ENCODE data around the gene UPF1.

UPF1 gene

DNA sequence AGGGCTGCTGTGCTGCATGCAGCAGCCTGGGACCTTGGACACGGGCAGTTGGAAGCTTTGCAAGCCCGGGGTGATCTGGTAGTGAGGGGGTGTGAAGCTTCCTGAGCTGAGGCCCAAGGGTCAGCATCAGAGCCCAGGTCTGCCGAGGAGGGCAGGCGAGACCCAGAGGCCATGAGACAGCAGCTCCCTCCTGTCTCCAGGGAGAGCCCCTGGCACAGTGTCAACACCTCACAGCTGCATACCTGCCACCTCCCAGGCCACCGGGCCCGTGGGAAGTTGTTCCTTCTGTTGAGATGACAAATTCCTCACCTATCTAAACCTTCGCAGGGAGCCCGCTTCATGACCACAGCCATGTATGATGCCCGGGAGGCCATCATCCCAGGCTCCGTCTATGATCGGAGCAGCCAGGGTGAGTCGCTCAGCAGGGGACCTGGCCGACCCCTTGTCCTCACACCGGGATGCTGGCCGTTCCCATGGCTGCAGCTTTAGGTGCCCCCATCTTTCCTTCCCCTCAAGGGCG lies 32.1 kb downstream of the UPF1 start:
- Histone ChIP-seq H3K9me3 (ENCODE audit: control insufficient read depth in 1 of 2, low read length in 2 of 2) (no peaks in the 10 kb centered on the region), H3K4me3 (ENCODE audit: low read depth in 1 of 2, low read length in 2 of 2) (no peak overlapping the region), H3K4me1 (ENCODE audit: control insufficient read depth in 1 of 2, insufficient read depth in 2 of 2, low read length in 2 of 2) (peaks cover 0 to 6% of the 10 kb centered on the region in 2 donors), H3K27me3 (ENCODE audit: control insufficient read depth in 1 of 2, insufficient read depth in 2 of 2, low read length in 2 of 2) (no peaks in the 10 kb centered on the region), H3K27ac (ENCODE audit: low read depth, low read length) (no peak overlapping the region), H3K36me3 (ENCODE audit: control insufficient read depth in 1 of 2, insufficient read depth in 2 of 2, low read length in 2 of 2) (peaks cover 55 to 85% of the 10 kb centered on the region in 2 donors), H3K9ac (ENCODE audit: low read depth in 1 of 2, low read length in 2 of 2) (no peak overlapping the region)

DNA sequence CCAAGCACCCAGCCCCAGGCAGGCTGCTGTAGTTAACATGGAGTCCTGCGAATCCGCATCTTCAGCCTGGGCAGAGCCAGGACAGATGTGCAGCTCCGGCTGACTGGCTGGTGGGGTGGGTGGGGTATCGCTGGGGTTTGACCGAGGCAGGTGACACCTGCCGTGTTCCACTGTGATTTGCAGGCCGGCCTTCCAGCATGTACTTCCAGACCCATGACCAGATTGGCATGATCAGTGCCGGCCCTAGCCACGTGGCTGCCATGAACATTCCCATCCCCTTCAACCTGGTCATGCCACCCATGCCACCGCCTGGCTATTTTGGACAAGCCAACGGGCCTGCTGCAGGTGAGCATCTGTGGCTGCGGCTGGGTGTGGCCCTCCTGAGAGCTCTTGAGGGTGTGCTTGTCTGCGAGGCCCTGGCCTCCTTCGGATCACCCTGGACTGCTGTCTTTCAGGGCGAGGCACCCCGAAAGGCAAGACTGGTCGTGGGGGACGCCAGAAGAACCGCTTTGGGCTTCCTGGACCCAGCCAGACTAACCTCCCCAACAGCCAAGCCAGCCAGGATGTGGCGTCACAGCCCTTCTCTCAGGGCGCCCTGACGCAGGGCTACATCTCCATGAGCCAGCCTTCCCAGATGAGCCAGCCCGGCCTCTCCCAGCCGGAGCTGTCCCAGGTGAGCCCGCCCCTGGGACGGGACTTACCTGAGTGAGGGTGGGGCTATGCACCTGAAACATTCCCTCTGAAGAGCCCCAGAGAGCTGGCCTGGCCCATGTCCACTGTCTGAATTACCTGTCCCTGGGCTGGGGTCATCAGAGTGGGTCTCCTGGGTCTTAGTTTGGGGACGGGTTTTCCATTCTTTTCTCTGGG lies 33.6 kb downstream of the UPF1 start:
- Histone ChIP-seq H3K27me3 (ENCODE audit: control insufficient read depth in 1 of 2, insufficient read depth in 2 of 2, low read length in 2 of 2) (peaks cover 0 to 5% of the 10 kb centered on the region in 2 donors), H3K9me3 (ENCODE audit: control insufficient read depth in 1 of 2, low read length in 2 of 2) (no peaks in the 10 kb centered on the region), H3K4me3 (ENCODE audit: low read depth in 1 of 2, low read length in 2 of 2) (no peak overlapping the region), H3K9ac (ENCODE audit: low read depth in 1 of 2, low read length in 2 of 2) (no peak overlapping the region), H3K4me1 (ENCODE audit: control insufficient read depth in 1 of 2, insufficient read depth in 2 of 2, low read length in 2 of 2) (peaks cover 0 to 6% of the 10 kb centered on the region in 2 donors), H3K36me3 (ENCODE audit: control insufficient read depth in 1 of 2, insufficient read depth in 2 of 2, low read length in 2 of 2) (peaks cover 42 to 71% of the 10 kb centered on the region in 2 donors), H3K27ac (ENCODE audit: low read depth, low read length) (no peak overlapping the region)

GRCh38 chr19:18865973-18866799 lies 34.4 kb downstream of the UPF1 start:
- Histone ChIP-seq H3K9me3 (ENCODE audit: control insufficient read depth in 1 of 2, low read length in 2 of 2) (no peaks in the 10 kb centered on the region), H3K36me3 (ENCODE audit: control insufficient read depth in 1 of 2, insufficient read depth in 2 of 2, low read length in 2 of 2) (peaks cover 33 to 62% of the 10 kb centered on the region in 2 donors), H3K27me3 (ENCODE audit: control insufficient read depth in 1 of 2, insufficient read depth in 2 of 2, low read length in 2 of 2) (peaks cover 0 to 8% of the 10 kb centered on the region in 2 donors), H3K27ac (ENCODE audit: low read depth, low read length) (no peak overlapping the region), H3K4me1 (ENCODE audit: control insufficient read depth in 1 of 2, insufficient read depth in 2 of 2, low read length in 2 of 2) (peaks cover 0 to 5% of the 10 kb centered on the region in 2 donors), H3K4me3 (ENCODE audit: low read depth in 1 of 2, low read length in 2 of 2) (no peak overlapping the region), H3K9ac (ENCODE audit: low read depth in 1 of 2, low read length in 2 of 2) (no peak overlapping the region)

- Histone ChIP-seq H3K9me3 (ENCODE audit: control insufficient read depth in 1 of 2, low read length in 2 of 2) (no peaks in the 10 kb centered on the region), H3K27me3 (ENCODE audit: control insufficient read depth in 1 of 2, insufficient read depth in 2 of 2, low read length in 2 of 2) (peaks cover 0 to 8% of the 10 kb centered on the region in 2 donors), H3K9ac (ENCODE audit: low read depth in 1 of 2, low read length in 2 of 2) (no peak overlapping the region), H3K4me1 (ENCODE audit: control insufficient read depth in 1 of 2, insufficient read depth in 2 of 2, low read length in 2 of 2) (no peaks in the 10 kb centered on the region), H3K27ac (ENCODE audit: low read depth, low read length) (no peak overlapping the region), H3K4me3 (ENCODE audit: low read depth in 1 of 2, low read length in 2 of 2) (no peak overlapping the region), H3K36me3 (ENCODE audit: control insufficient read depth in 1 of 2, insufficient read depth in 2 of 2, low read length in 2 of 2) (peaks cover 28 to 57% of the 10 kb centered on the region in 2 donors)
Observed at GRCh38 chr19:18866800-18867123, 35.0 kb downstream of the UPF1 start.

DNA sequence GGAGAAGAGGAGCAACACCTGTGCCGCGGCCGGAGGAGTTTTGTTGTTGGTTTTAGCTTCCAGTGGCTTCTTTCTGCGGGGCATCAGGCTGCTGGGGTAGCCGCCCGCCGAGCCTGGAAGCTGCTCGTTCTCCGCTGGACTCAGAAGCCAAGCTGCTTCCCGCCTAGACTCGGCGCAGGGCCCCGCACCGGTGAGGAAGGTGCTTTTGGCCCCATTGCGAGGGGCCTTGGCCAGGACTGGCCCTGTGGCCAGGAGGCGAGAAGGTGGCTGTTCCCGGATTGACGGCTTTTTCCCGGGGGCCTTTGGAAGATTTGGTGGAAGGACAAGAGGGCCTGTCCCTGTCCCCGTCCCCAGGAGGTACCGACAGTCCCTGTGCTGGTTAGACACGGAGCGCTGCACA lies 35.4 kb downstream of the UPF1 start:
- H3K9ac ChIP-seq (ENCODE audit: low read depth in 1 of 2, low read length in 2 of 2) = no peak overlapping the region
- H3K4me3 ChIP-seq (ENCODE audit: low read depth in 1 of 2, low read length in 2 of 2) = no peak overlapping the region
- H3K36me3 ChIP-seq (ENCODE audit: control insufficient read depth in 1 of 2, insufficient read depth in 2 of 2, low read length in 2 of 2) = peaks cover 23 to 52% of the 10 kb centered on the region in 2 donors
- H3K27me3 ChIP-seq (ENCODE audit: control insufficient read depth in 1 of 2, insufficient read depth in 2 of 2, low read length in 2 of 2) = peaks cover 0 to 8% of the 10 kb centered on the region in 2 donors
- no peaks in the 10 kb centered on the region for H3K4me1 ChIP-seq (ENCODE audit: control insufficient read depth in 1 of 2, insufficient read depth in 2 of 2, low read length in 2 of 2)
- H3K9me3 ChIP-seq (ENCODE audit: control insufficient read depth in 1 of 2, low read length in 2 of 2) = no peaks in the 10 kb centered on the region
- H3K27ac ChIP-seq (ENCODE audit: low read depth, low read length) = no peak overlapping the region

- Histone ChIP-seq H3K4me1 (ENCODE audit: control insufficient read depth in 1 of 2, insufficient read depth in 2 of 2, low read length in 2 of 2) (no peaks in the 10 kb centered on the region), H3K27me3 (ENCODE audit: control insufficient read depth in 1 of 2, insufficient read depth in 2 of 2, low read length in 2 of 2) (peaks cover 0 to 8% of the 10 kb centered on the region in 2 donors), H3K4me3 (ENCODE audit: low read depth in 1 of 2, low read length in 2 of 2) (no peak overlapping the region), H3K9me3 (ENCODE audit: control insufficient read depth in 1 of 2, low read length in 2 of 2) (no peaks in the 10 kb centered on the region), H3K36me3 (ENCODE audit: control insufficient read depth in 1 of 2, insufficient read depth in 2 of 2, low read length in 2 of 2) (peaks cover 21 to 47% of the 10 kb centered on the region in 2 donors), H3K9ac (ENCODE audit: low read depth in 1 of 2, low read length in 2 of 2) (no peak overlapping the region), H3K27ac (ENCODE audit: low read depth, low read length) (no peak overlapping the region)
Observed at GRCh38 chr19:18867751-18868150, 36.0 kb downstream of the UPF1 start.

DNA sequence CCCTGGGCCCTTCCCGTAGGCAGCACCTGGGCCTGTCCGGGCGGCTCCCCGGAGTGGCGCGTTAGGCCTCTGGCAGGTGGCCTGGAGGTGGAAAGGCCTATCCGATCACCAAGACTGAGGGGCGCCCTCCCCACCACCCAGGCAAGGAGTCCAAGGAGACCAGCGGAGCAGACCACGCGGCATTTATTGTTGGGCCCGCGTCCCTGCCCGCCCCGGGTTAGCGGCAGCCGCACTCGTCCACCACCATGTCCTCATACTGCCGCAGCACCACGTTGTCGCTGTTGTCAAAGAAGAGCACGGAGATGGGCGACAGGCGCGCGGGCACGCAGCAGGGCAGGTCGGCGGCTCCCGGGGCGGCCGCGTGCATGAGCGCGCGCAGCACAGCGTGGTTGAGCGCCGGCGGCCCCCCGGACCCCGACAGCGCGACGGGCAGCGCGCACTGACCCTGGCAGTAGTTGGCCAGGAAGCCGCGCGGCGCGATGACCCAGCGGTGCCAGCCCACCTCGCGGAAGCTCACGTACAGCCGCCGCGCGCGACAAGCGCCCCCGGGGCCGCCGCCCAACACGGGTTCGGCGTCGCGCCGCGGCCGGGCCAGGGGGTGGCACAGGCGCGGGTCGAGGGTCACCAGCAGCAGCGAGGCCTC lies 36.7 kb downstream of the UPF1 start:
- Histone ChIP-seq H3K27ac (ENCODE audit: low read depth, low read length) (no peak overlapping the region), H3K27me3 (ENCODE audit: control insufficient read depth in 1 of 2, insufficient read depth in 2 of 2, low read length in 2 of 2) (peaks cover 0 to 8% of the 10 kb centered on the region in 2 donors), H3K9ac (ENCODE audit: low read depth in 1 of 2, low read length in 2 of 2) (no peak overlapping the region), H3K36me3 (ENCODE audit: control insufficient read depth in 1 of 2, insufficient read depth in 2 of 2, low read length in 2 of 2) (peaks cover 20 to 39% of the 10 kb centered on the region in 2 donors), H3K9me3 (ENCODE audit: control insufficient read depth in 1 of 2, low read length in 2 of 2) (no peaks in the 10 kb centered on the region), H3K4me3 (ENCODE audit: low read depth in 1 of 2, low read length in 2 of 2) (no peak overlapping the region), H3K4me1 (ENCODE audit: control insufficient read depth in 1 of 2, insufficient read depth in 2 of 2, low read length in 2 of 2) (no peaks in the 10 kb centered on the region)

- no peaks in the 10 kb centered on the region for H3K9me3 ChIP-seq (ENCODE audit: control insufficient read depth in 1 of 2, low read length in 2 of 2)
- H3K27ac ChIP-seq (ENCODE audit: low read depth, low read length) = no peak overlapping the region
- H3K9ac ChIP-seq (ENCODE audit: low read depth in 1 of 2, low read length in 2 of 2) = no peak overlapping the region
- peaks cover 0 to 8% of the 10 kb centered on the region in 2 donors for H3K27me3 ChIP-seq (ENCODE audit: control insufficient read depth in 1 of 2, insufficient read depth in 2 of 2, low read length in 2 of 2)
- no peak overlapping the region for H3K4me3 ChIP-seq (ENCODE audit: low read depth in 1 of 2, low read length in 2 of 2)
- peaks cover 16 to 33% of the 10 kb centered on the region in 2 donors for H3K36me3 ChIP-seq (ENCODE audit: control insufficient read depth in 1 of 2, insufficient read depth in 2 of 2, low read length in 2 of 2)
- no peaks in the 10 kb centered on the region for H3K4me1 ChIP-seq (ENCODE audit: control insufficient read depth in 1 of 2, insufficient read depth in 2 of 2, low read length in 2 of 2)
Observed at GRCh38 chr19:18869023-18869618, 37.4 kb downstream of the UPF1 start.

GRCh38 chr19:18869781-18870530 lies 38.2 kb downstream of the UPF1 start:
- H3K9me3 ChIP-seq (ENCODE audit: control insufficient read depth in 1 of 2, low read length in 2 of 2) = no peaks in the 10 kb centered on the region
- no peaks in the 10 kb centered on the region for H3K4me1 ChIP-seq (ENCODE audit: control insufficient read depth in 1 of 2, insufficient read depth in 2 of 2, low read length in 2 of 2)
- H3K4me3 ChIP-seq (ENCODE audit: low read depth in 1 of 2, low read length in 2 of 2) = no peak overlapping the region
- peaks cover 12 to 26% of the 10 kb centered on the region in 2 donors for H3K36me3 ChIP-seq (ENCODE audit: control insufficient read depth in 1 of 2, insufficient read depth in 2 of 2, low read length in 2 of 2)
- H3K9ac ChIP-seq (ENCODE audit: low read depth in 1 of 2, low read length in 2 of 2) = no peak overlapping the region
- peaks cover 0 to 8% of the 10 kb centered on the region in 2 donors for H3K27me3 ChIP-seq (ENCODE audit: control insufficient read depth in 1 of 2, insufficient read depth in 2 of 2, low read length in 2 of 2)
- H3K27ac ChIP-seq (ENCODE audit: low read depth, low read length) = no peak overlapping the region

Data from duodenal mucosa (tissue), 2 donors.